K562 (cell line): Measurements from ENCODE around the gene LMLN. TPM values are rescaled to one million over a fixed set of nuclear protein-coding genes. Genes with fewer than 3 reads are reported as not detected.

Source experiments
- ARNT ChIP-seq, 2 experiments: fragments of 450-650 bp; IDR thresholded peaks; 2 replicates each; pipeline ENCODE4 v1.6.1; 2016; ENCODE audit warnings: mild to moderate bottlenecking in 1 of 2
- FOS ChIP-seq: IDR thresholded peaks from 3 replicates; pipeline ENCODE4 v1.6.1; 2011; ENCODE audit not compliant: insufficient read length; ENCODE audit errors: extremely low read depth
- HDAC2 ChIP-seq: fragments of 450-650 bp; IDR thresholded peaks from 2 replicates; pipeline ENCODE4 v1.6.1; 2016; ENCODE audit warnings: mild to moderate bottlenecking
- KAT7 ChIP-seq: sonication (generic); formaldehyde crosslinking; IDR thresholded peaks from 2 replicates; pipeline ENCODE4 v1.8.0; 2022; ENCODE audit warnings: missing genetic modification reagents, mild to moderate bottlenecking, borderline replicate concordance
- NCOA6 ChIP-seq: fragments of 450-650 bp; IDR thresholded peaks from 2 replicates; pipeline ENCODE4 v1.6.1; 2017; ENCODE audit warnings: mild to moderate bottlenecking
- NEUROD1 ChIP-seq: fragments of 150-350 bp; IDR thresholded peaks from 2 replicates; pipeline ENCODE4 v1.6.1; 2014; ENCODE audit warnings: borderline replicate concordance, low read length, low read depth; ENCODE audit not compliant: partially characterized antibody
- PATZ1 ChIP-seq: fragments of 250-450 bp; sonication (Bioruptor Pico); IDR thresholded peaks from 2 replicates; pipeline ENCODE4 v1.5.0; 2020; ENCODE audit warnings: mild to moderate bottlenecking, borderline replicate concordance
- TOE1 ChIP-seq, 2 experiments: fragments of 450-650 bp in 1 of 2; sonication (generic) in 1 of 2; formaldehyde crosslinking in 1 of 2; IDR thresholded peaks; 2 replicates each; pipeline versions ENCODE4 v1.7.1 to v1.8.0; 2016 to 2022; ENCODE audit warnings: borderline replicate concordance in 2 of 2, mild to moderate bottlenecking in 2 of 2, antibody characterized with exemption in 1 of 2, inconsistent platforms in 1 of 2, low read depth in 1 of 2, missing genetic modification reagents in 1 of 2, moderate library complexity in 1 of 2
- ZNF140 ChIP-seq: fragments of 250-450 bp; sonication (Bioruptor Pico); IDR thresholded peaks from 2 replicates; pipeline ENCODE4 v1.8.0; 2021; ENCODE audit warnings: moderate library complexity, mild to moderate bottlenecking, inconsistent platforms
- ZNF589 ChIP-seq: fragments of 200-800 bp; sonication (Bioruptor generic); IDR thresholded peaks from 2 replicates; pipeline ENCODE4 v1.6.1; 2016; ENCODE audit warnings: low read depth, missing genetic modification characterization, missing compliant biosample characterization
- polyA plus RNA-seq, 8 experiments: library from polyadenylated mRNA; depleted of rRNA in 4 of 8; stranded (reverse) in 5 of 8; unstranded in 3 of 8; fragments of >200 nt; fragmentation: Nextera tagmentation in 2 of 8; fragmentation: Illumina TruSeq in 1 of 8; extraction: Ambion mirVana in 2 of 8; extraction: Trizol in 1 of 8; gene quantifications; 2 replicates each; pipeline versions ENCODE4 v1.2.1 to v1.2.3, GENCODE V29; 2011 to 2014; ENCODE audit warnings: inconsistent platforms in 1 of 8, missing spikeins in 1 of 8
- total RNA-seq, 7 experiments: library from RNA; depleted of rRNA in 6 of 7; stranded (reverse); fragments of >200 nt in 6 of 7; fragmentation: Illumina TruSeq in 2 of 7; extraction: Trizol in 2 of 7; gene quantifications; 2 replicates each; pipeline versions ENCODE4 v1.2.1 to v1.2.3, GENCODE V29; 2011 to 2021; ENCODE audit warnings: low replicate concordance in 1 of 7
- TF ChIP-seq, protein P1 (sequence below), 2 experiments: fragments of 250-450 bp in 1 of 2; fragments of 450-650 bp in 1 of 2; sonication (Bioruptor Pico) in 1 of 2; IDR thresholded peaks; 2 replicates each; pipeline versions ENCODE4 v1.6.1 to v1.8.0; 2016 to 2021; ENCODE audit warnings: mild to moderate bottlenecking in 2 of 2, moderate library complexity in 2 of 2, missing compliant biosample characterization in 1 of 2, missing genetic modification characterization in 1 of 2
- TF ChIP-seq, protein P2 (sequence below), 2 experiments: fragments of 450-650 bp; IDR thresholded peaks; 2 replicates each; pipeline ENCODE4 v1.6.1; 2016; ENCODE audit warnings: mild to moderate bottlenecking in 2 of 2, borderline replicate concordance in 1 of 2, low read depth in 1 of 2, moderate library complexity in 1 of 2

Gene LMLN
- total and polyA plus RNA-seq, 9 of the 15 experiments (the other 6 are each of a cell fraction or from before 2014, with no cell fraction given) = 2.2 to 15.9 (median 6.9) TPM

DNA sequence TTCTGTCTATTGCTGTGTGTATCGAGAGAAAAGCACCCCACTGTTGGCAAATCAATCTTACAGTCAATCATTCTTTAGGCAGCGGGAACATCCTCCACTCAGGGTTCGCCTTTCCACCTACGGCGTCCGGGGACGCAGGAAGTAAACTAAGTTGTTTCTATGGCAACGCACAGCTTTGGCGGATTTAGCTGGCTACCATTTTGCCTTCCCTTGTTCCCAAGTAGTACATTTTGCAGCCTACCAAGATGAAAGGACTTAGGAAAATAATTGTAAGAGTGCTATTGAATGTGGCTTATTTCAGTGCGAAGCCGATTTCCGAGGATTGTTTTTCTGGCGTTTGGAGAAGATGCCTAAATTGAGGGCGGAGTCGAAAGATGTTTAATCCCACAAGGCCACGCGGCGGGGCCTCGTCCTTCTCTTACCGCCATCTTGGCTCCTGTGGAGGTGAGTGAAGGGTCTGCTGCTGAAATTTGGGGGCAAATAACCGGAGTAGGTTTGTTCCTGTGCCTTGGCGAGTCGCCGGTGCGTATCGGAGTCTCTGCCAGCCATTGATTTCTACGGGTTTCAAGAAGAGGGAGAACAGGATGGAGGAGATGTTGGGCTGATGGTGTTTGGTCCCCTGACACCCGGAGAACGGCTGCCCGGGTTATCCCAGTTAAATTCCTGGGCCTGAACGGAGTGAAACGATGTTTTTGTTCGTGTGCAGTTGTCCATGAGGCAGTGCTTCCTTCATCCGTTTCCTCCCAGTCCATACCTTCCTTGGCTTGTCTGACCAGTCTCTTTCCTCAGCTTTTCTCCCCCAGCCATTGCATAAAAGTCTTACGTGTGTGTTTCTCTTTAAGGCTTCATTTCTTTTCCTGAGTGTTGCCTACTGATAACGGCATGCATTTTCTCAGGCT is 10.0 kb upstream of the LMLN start, which contains the start of gene RPL35A (continued):
- TF ChIP-seq PATZ1 (no peak), NCOA6 (no peak), NEUROD1 (peak; percentile 70), TOE1 (IDR thresholded peaks at IDR 0.05; ENCODE audit: borderline replicate concordance) (0 out of 2 replicates have a peak, but pooled peaks have one; percentile 40), TOE1 (CRISPR knock-in tag; IDR thresholded peaks at IDR 0.05; ENCODE audit: borderline replicate concordance, low read depth) (0 out of 2 replicates have a peak, but pooled peaks have one; percentile 36), KAT7 (CRISPR knock-in tag) (no peak), HDAC2 (no peak; the same call in 1 of the 2 replicates), FOS (no peak), ZNF140 (CRISPR knock-in tag) (no peak), ZNF589 (CRISPR knock-in tag) (0 out of 2 replicates have a peak, but pooled peaks have one; percentile 44), ARNT (IDR thresholded peaks at IDR 0.05) (peak in 1 of 2 experiments; percentile 75; a peak in 2 of 4 replicates)
- TF ChIP-seq, protein P1, sequence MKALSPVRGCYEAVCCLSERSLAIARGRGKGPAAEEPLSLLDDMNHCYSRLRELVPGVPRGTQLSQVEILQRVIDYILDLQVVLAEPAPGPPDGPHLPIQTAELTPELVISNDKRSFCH (CRISPR knock-in tag; IDR thresholded peaks at IDR 0.05) = no peak
- TF ChIP-seq, protein P1 (tag; IDR thresholded peaks at IDR 0.05) = no peak
- TF ChIP-seq, protein P2, sequence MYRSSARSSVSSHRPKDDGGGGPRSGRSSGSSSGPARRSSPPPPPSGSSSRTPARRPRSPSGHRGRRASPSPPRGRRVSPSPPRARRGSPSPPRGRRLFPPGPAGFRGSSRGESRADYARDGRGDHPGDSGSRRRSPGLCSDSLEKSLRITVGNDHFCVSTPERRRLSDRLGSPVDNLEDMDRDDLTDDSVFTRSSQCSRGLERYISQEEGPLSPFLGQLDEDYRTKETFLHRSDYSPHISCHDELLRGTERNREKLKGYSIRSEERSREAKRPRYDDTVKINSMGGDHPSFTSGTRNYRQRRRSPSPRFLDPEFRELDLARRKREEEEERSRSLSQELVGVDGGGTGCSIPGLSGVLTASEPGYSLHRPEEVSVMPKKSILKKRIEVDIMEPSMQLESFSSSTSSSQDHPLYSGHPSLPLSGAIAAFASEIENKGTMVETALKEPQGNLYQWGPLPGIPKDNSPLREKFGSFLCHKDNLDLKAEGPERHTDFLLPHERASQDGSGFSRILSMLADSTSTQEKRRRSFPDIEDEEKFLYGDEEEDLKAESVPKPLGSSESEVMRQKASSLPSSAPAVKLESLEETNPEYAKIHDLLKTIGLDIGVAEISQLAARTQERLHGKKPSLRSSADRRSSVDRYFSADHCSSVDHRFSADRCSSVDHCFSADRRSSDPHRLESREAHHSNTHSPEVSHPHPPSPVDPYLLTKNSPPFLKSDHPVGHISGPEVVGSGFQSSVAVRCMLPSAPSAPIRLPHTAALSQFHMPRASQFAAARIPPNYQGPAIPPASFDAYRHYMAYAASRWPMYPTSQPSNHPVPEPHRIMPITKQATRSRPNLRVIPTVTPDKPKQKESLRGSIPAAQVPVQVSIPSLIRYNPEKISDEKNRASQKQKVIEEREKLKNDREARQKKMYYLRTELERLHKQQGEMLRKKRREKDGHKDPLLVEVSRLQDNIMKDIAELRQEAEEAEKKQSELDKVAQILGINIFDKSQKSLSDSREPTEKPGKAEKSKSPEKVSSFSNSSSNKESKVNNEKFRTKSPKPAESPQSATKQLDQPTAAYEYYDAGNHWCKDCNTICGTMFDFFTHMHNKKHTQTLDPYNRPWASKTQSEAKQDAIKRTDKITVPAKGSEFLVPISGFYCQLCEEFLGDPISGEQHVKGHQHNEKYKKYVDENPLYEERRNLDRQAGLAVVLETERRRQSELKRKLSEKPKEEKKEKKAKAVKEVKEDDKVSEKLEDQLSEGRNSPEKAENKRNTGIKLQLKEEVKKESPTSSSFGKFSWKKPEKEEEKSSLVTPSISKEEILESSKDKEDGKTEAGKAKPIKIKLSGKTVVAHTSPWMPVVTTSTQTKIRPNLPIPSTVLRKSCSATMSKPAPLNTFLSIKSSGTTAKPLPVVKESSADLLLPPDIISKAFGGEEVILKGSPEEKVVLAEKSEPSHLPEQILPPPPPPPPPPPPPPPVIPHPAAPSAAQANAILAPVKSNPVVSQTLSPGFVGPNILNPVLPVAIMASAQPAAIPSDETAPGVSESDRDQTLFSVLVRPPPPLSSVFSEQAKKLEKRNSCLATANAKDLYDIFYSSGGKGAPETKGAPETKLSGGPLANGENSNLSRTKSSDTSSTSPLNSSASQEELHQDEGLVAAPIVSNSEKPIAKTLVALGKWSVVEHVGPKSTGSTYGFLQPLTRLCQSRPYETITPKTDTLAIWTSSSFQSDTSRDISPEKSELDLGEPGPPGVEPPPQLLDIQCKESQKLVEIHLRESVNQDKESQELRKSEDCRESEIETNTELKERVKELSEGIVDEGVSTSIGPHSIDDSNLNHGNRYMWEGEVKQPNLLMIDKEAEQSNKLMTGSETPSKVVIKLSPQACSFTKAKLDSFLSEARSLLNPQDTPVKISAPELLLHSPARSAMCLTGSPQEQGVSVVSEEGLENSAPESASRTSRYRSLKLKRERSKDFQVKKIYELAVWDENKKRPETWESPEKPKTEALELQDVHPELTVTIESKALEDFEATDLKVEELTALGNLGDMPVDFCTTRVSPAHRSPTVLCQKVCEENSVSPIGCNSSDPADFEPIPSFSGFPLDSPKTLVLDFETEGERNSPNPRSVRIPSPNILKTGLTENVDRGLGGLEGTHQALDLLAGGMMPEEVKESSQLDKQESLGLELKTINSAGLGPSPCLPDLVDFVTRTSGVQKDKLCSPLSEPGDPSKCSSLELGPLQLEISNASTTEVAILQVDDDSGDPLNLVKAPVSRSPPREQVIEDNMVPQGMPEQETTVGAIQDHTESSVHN (IDR thresholded peaks at IDR 0.05; ENCODE audit: borderline replicate concordance in 1 of 2, low read depth in 1 of 2) = peak in 1 of 2 experiments; percentile 95; a peak in 2 of 4 replicates
